PC-9 (cell line): ENCODE data around the gene EVPL.

Experiments used
- CTCF ChIP-seq: fragments of 200-600 bp; sonication (generic); conservative IDR thresholded peaks from 2 replicates; pipeline ENCODE4 v1.6.1; 2017; ENCODE audit warnings: mixed run types, antibody characterized with exemption, mild to moderate bottlenecking, moderate library complexity
- EZH2 ChIP-seq: fragments of 200-600 bp; sonication (generic); IDR thresholded peaks from 2 replicates; pipeline ENCODE4 v1.8.0; 2017; ENCODE audit warnings: antibody characterized with exemption, low read depth

GRCh38 chr17:75959839-75960511, 67.1 kb downstream of the EVPL start:
- no peak for TF ChIP-seq CTCF
- no peak for TF ChIP-seq EZH2
